Adrenal gland (tissue), 12 donors: Measurements from ENCODE around the gene HOXB8. TPM values are rescaled to one million over a fixed set of nuclear protein-coding genes. Genes with fewer than 3 reads are reported as not detected.

Experiments used
- DNase-seq, 7 donors: peaks; one replicate each; pipeline ENCODE4 v3.0.0-alpha.2; 2019 to 2020
- H3K27ac ChIP-seq, 5 donors: fragments of 200-600 bp; sonication (generic) in 4 of 5; 1 replicate in 3 of 5; 2 replicates in 2 of 5; pipeline versions ENCODE4 v1.5.1 to v1.8.0; 2016 to 2020; ENCODE audit warnings: mild to moderate bottlenecking in 1 of 5
- H3K27me3 ChIP-seq: fragments of 200-600 bp; 2 replicates; pipeline ENCODE4 v1.8.0; 2021
- H3K36me3 ChIP-seq, 2 donors: fragments of 200-600 bp; replicated peaks in 1 of 2; 1 replicate in 1 of 2; 2 replicates in 1 of 2; pipeline versions ENCODE4 v1.5.1 to v1.8.0; 2018 to 2022
- H3K4me1 ChIP-seq, 2 donors: fragments of 200-600 bp; replicated peaks in 1 of 2; 1 replicate in 1 of 2; 2 replicates in 1 of 2; pipeline versions ENCODE4 v1.5.1 to v1.8.0; 2018 to 2021
- H3K4me3 ChIP-seq, 4 donors: fragments of 200-600 bp; sonication (generic) in 3 of 4; one replicate each; pipeline ENCODE4 v1.5.1; 2016 to 2018
- H3K9me3 ChIP-seq, 3 donors: fragments of 200-600 bp; sonication (generic) in 1 of 3; replicated peaks in 1 of 3; 1 replicate in 2 of 3; 2 replicates in 1 of 3; pipeline versions ENCODE4 v1.5.1 to v1.8.0; 2016 to 2021
- POLR2A ChIP-seq, 2 donors: fragments of 450-650 bp; IDR thresholded peaks; one replicate each; pipeline ENCODE4 v1.6.1; 2017; ENCODE audit warnings: antibody characterized with exemption in 2 of 2, mild to moderate bottlenecking in 2 of 2, moderate library complexity in 1 of 2
- WGBS, 4 donors: extraction: QIAGEN DNeasy Blood & Tissue Kit in 2 of 4; methylation state at CpG; one replicate each; pipeline versions ENCODE4 v1.1.5 to v1.1.7; 2013 to 2017; 5-methylcytosine and 5-hydroxymethylcytosine counted together
- intact Hi-C, 2 donors: fragments of 100-400 bp; cut with DNase I; formaldehyde crosslinking; loops; one replicate each; pipeline versions ENCODE4 v1.14.1 to v1.15.0; 2022 to 2023
- polyA plus RNA-seq, 3 donors: library from polyadenylated mRNA; stranded (reverse); fragments of 200-250 nt in 2 of 3; fragments of 350-450 nt in 1 of 3; fragmentation: Illumina TruSeq in 1 of 3; extraction: RNeasy Lipid Tissue Mini Kit (QIAGEN cat#74804) in 1 of 3; gene quantifications; one replicate each; pipeline ENCODE4 v1.2.3, GENCODE V29; 2013 to 2014
- total RNA-seq, 9 donors: library from RNA; depleted of rRNA in 4 of 9; stranded (reverse); fragments of >200 nt in 4 of 9; fragments of 120-200 nt in 1 of 9; fragmentation: NEBNext Ultra II Directional in 1 of 9; extraction: Animal tissue kit (Norgen Biotek cat#: 25700) in 1 of 9; gene quantifications; one replicate each; pipeline versions ENCODE4 v1.1.0 to v1.2.4, GENCODE V29; 2013 to 2023
- TF ChIP-seq, protein P1 (sequence below), 6 experiments: fragments of 450-650 bp in 4 of 6; fragments of 200-600 bp in 2 of 6; sonication (generic) in 1 of 6; IDR thresholded peaks; 1 replicate in 5 of 6; 2 replicates in 1 of 6; pipeline versions ENCODE4 v1.5.1 to v1.8.0; 2016 to 2021; ENCODE audit warnings: antibody characterized with exemption in 6 of 6, mild to moderate bottlenecking in 2 of 6, moderate library complexity in 1 of 6
- donor health status: healthy with polysubstance abuse.
- donor health status: Bipolar disorder and iron deficiency.
- donor health status: DM: yes; HTN: yes; CAD: no.
- donor health status: DM: no; HTN: no; CAD: no.
- donor health status: DM: no; HTN: no; CAD: no.
- donor health status: DM: yes; HTN: yes; CAD: no.

Gene HOXB8
- total and polyA plus RNA-seq, 12 donors, result 0.72 to 13.3 (median 5.9) TPM

DNA sequence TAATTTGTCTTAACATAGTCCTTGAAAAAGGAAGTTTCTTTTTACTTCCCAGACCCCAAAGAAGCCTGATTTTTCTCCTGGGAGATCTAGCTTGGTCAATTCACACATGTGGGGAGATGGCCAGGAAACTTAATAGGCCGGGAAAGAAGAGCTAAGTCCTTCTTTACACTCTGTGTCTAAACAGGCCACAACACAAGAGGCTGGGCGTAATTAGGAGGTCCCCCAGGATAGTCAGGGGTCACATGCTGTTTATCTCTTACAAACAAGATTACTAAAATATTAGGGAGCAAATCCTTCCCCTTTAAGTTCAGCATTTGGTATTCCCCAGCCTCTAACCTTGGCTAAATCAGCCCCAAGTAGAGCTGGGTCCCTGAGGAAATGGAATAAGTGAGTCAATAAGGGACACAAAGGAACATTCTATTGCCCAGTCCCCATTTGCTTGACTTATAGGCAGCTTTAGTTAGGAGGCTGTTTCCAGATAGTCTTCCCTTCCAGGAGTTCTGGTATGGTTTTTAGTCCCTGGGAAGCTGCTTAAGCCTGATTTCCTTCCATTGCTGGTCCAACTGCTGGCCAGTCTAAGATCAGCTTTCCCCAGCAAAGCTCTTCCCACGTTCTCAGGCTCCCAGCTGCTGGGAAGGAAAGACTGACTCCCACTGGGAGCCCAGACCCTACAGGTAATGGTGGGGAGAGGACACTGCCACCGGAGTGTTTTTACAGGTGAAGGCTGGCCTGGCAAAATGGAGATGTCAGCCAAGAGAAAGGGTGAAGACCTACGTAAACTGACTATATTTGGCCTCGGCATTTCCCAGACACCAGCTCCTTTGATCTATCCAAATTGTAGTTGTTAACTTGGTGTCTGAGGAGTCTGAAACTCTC is 25.1 kb upstream of the HOXB8 start:
- Histone ChIP-seq H3K9me3 (no peaks in the 10 kb centered on the region), H3K4me3 (no peak overlapping the region), H3K4me1 (peaks cover 0 to 7% of the 10 kb centered on the region in 2 donors), H3K27me3 (peaks cover 92% of the 10 kb centered on the region), H3K27ac (no peak overlapping the region), H3K36me3 (no peaks in the 10 kb centered on the region)
- intact Hi-C loops, result no loop called here
- no peak for TF ChIP-seq POLR2A (IDR thresholded peaks at IDR 0.05)
- TF ChIP-seq, protein P1, sequence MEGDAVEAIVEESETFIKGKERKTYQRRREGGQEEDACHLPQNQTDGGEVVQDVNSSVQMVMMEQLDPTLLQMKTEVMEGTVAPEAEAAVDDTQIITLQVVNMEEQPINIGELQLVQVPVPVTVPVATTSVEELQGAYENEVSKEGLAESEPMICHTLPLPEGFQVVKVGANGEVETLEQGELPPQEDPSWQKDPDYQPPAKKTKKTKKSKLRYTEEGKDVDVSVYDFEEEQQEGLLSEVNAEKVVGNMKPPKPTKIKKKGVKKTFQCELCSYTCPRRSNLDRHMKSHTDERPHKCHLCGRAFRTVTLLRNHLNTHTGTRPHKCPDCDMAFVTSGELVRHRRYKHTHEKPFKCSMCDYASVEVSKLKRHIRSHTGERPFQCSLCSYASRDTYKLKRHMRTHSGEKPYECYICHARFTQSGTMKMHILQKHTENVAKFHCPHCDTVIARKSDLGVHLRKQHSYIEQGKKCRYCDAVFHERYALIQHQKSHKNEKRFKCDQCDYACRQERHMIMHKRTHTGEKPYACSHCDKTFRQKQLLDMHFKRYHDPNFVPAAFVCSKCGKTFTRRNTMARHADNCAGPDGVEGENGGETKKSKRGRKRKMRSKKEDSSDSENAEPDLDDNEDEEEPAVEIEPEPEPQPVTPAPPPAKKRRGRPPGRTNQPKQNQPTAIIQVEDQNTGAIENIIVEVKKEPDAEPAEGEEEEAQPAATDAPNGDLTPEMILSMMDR (IDR thresholded peaks at IDR 0.05), result no peak
- DNase-seq, result no peak
- 75 to 80% (median 79%) methylated on average over 6 of the region's 6 CpGs for WGBS, 4 donors

DNA sequence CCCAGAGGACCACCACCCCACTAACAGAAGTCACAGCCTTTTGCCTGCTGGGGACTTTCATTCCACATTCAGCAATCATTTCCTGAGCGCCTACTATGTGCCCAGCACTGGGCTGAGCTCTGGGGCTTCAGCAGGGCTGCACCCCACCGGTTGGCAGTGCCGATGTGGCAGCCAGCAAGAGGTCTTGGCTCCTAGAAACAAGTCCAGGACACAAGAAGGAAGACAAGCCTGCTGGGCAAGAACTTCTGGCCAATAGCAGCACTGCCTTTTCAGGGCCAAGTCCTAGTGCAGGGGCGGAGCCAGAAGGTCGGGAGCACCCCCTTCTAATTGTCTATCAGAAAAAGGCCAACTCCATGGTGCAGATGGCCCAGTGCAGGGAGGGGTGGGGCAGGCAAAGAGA is 24.0 kb upstream of the HOXB8 start:
- no peak overlapping the region for H3K4me3 ChIP-seq
- H3K36me3 ChIP-seq, result no peaks in the 10 kb centered on the region
- WGBS, 4 donors, result 13 to 61% (median 58%) methylated on average over 3 to 5 of the region's 5 CpGs
- no peak for DNase-seq
- no peaks in the 10 kb centered on the region for H3K9me3 ChIP-seq
- H3K27me3 ChIP-seq, result peaks cover 92% of the 10 kb centered on the region
- H3K4me1 ChIP-seq, result peaks cover 0 to 7% of the 10 kb centered on the region in 2 donors
- intact Hi-C loops, result no loop called here
- TF ChIP-seq, protein P1 (IDR thresholded peaks at IDR 0.05), result no peak
- TF ChIP-seq POLR2A (IDR thresholded peaks at IDR 0.05), result no peak
- H3K27ac ChIP-seq, result no peak overlapping the region

DNA sequence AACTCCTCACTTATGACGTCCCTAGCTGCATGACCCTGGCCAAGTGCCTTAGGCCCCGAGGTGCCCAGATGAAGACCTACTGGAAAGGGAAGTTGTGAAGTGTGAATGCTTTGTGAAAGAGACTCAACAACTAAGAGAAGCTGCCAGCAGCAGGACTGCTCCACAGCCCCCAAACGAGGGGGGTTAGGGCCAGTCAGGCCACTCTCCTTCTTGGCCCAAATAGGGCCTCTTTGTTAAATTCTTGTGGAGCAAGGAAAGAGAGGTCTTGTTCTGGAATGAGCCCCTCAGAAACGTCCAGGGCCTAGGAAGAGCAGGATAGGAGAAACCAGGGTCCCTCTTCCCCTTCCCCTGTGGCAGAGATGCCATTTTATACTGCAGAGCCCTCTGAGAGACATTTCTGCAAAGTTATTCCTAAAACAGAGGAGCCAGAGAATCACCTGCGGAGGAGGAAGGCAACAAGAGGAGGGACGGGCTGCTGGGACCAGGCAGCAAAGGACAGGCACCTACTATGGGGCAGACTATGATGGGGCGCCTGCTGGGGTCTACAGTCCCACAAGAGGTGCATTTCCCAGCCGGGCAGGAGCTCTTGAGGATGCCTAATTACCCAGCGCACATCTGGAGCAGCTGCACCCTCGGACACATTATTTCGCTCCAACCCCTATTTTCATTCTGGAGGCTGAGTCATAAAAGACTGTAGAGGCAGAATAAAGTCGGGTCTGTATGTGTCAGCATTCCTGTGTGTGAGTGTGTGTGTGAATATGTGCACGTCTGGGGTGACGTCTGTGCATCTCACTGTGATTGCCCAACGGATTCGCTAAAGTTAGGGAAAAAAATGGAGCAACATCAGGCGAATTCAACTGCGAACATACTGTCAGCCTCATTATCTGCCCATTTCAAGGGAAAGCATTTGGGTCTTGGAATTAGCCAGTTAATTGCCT is 22.5 kb upstream of the HOXB8 start:
- Histone ChIP-seq H3K36me3 (no peaks in the 10 kb centered on the region), H3K27ac (no peak overlapping the region), H3K27me3 (peaks cover 94% of the 10 kb centered on the region), H3K4me3 (no peak overlapping the region), H3K4me1 (peaks cover 0 to 4% of the 10 kb centered on the region in 2 donors), H3K9me3 (no peaks in the 10 kb centered on the region)
- intact Hi-C loops, result no loop called here
- no peak for TF ChIP-seq POLR2A (IDR thresholded peaks at IDR 0.05)
- TF ChIP-seq, protein P1 (IDR thresholded peaks at IDR 0.05), result no peak
- DNase-seq, result no peak
- WGBS, 4 donors, result 46 to 55% (median 50%) methylated on average over 12 to 18 of the region's 18 CpGs
